Islet of Langerhans (tissue), 1 donor: ENCODE results near the gene CCDC106.

ENCODE experiments used
- FAIRE-seq: peaks from one replicate; lab custom pipeline; 2011; peaks lifted over from hg19 to GRCh38; lab: Jason Lieb, UNC

The CCDC106 gene

GRCh38 chr19:55647732-55648584, at the start of gene CCDC106:
Gene CCDC106 (plus strand): TSS chr19:55648212. CDS start chr19:55649047, 835 bp downstream.
- FAIRE-seq = no peak

DNA sequence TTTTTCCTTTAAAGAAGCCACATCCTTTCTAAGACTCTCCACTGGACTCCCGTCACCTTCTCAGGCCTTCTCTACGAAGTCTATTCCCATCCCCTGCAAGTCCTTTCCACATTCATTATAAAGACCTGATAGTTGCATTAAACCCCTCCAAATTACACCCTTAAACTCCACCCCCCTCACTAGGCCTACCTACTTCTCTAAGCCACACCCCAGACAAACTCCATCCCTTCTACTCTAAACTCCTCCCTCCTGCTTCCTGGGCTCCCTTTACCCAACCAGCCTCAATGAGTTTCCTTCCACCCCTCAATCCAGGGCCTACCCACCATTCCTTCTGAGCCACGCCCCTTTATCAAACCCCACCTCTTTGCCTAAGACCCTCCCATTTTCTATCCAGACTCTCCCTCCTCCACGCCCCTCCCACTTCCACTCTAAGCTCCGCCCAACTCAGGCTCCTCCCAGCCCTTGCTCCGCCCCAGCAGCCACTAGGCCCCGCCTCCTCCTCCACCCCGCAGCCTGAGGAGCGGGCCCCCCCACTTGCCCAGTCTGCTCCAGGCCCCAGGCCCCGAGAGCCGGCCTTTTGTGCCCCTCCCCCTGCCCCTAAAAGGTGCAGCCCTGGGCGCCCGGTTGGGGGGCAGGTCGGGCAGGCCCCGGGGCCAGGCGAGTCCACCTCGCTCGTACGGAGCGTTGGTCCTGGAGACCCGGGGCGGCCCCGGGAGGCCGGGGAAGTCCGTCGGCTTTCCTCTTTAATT, 49.1 kb upstream of the CCDC106 start:
- FAIRE-seq = no peak

DNA sequence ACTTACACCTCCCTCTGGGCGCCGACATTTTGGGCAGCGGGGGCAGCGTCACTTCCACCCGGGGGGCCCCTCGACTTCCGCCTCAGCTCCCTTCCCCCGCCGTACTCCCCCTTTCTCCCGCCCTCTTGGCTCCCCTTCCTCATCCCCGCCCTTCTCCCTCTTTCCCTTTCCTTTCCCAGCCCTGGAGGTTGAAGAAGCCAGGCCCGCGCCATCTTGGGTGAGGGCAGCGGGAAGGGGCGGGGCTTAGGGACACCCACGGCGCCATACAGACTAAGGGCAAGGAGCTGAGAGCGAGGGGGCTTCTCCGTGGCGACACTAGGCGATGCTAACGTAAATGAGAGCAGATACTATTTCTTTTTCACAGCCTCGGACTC, 48.6 kb upstream of the CCDC106 start, which contains the start of gene FIZ1:
Gene FIZ1, minus strand, starts transcription at position 50 of the 374 bp plus-strand sequence. CDS start 1,652 bp downstream, outside the sequence.
- no peak for FAIRE-seq

DNA sequence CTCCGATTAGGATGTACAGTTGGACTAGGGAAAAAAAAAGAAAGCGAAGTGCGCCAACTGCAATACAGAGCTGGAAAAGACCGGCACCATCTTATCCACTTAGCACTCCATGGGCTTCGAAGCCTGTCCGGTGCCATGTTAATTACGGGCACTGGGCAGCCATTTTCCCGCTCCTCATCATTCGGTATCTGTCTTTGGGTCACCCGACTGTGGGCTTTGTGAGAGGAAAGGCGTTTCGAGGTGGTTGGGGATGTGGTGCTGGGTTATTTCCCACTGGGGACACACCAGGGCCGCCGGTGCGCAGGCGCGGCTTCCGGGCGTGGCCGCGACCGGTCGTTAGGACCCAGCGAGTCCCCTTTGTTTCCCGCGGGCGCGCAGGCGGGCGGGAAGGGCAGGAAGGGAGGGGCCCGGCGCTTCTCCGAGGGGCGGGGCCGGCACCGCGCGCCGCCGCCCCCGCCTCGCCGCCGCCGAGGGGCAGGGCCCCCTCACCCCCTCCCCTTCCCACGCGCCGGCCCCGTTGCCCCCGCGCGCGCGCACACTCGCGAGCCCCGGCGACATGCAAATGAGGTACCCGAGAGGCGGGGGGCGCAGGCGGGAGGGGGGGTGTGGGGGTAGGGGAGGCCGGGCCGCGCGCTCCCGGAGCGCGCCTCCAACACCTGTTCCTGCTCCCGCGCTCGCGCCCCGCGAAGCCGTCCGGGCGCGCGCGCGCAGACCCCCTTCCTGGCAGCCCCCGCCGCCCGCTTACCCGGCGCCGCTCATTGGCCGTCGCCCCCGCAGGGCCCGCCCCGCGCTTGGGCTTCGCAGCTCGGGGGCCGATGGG, 48.0 kb upstream of the CCDC106 start, which contains the start of gene ZNF524:
Gene ZNF524, plus strand, starts transcription at position 447 of the 820 bp plus-strand sequence. CDS start 1,825 bp downstream, outside the sequence.
- FAIRE-seq = no peak

DNA sequence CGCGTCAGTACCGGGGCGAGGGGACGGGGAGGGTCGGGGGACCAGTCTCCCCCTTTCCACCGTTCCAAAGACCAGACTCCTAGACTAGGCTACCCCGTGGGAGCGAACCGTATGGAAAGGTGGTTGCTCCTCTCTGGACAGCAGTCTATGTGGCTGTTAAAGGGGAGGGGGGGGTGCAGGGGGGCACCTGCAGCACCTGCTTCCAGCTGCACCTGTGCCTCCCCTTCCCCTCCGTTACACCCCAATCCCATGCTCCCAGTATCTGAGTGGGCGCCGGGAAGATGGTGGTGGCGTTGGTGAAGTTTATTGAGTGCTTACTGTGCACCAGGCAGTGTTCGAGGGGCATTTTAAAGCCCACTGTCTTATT, 47.4 kb upstream of the CCDC106 start:
- no peak for FAIRE-seq

- FAIRE-seq = no peak
Measured at GRCh38 chr19:55601084-55601483, 46.9 kb upstream of the CCDC106 start.

DNA sequence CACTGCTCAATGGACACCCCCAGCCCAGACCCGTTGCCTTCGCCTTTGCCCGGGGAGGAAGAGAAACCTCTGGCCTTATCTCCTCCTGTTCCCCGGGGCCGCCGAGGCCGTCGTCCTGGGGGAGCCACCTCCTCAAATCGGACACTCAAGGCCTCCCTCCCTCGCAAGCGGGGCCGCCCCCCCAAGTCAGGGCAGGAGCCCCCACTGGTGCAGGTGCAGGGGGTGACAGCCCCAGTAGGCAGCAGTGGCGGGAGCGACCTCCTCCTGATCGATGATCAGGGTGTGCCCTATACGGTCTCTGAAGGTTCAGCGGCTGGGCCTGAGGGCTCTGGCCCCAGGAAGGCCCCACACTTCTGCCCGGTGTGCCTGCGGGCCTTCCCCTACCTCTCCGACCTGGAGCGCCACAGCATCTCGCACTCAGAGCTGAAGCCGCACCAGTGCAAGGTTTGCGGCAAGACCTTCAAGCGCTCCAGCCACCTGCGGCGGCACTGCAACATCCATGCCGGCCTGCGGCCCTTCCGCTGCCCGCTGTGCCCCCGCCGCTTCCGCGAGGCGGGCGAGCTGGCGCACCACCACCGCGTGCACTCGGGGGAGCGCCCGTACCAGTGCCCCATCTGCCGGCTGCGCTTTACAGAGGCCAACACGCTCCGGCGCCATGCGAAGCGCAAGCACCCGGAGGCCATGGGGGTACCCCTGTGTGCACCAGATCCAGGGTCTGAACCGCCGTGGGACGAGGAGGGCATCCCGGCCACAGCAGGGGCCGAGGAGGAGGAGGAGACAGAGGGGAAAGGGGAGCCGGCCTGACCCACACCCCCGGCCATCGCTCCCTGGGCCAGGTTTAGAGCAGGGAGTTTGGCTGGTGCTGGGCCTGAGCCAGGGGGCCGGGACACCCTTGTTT, 45.7 kb upstream of the CCDC106 start:
- no peak for FAIRE-seq

DNA sequence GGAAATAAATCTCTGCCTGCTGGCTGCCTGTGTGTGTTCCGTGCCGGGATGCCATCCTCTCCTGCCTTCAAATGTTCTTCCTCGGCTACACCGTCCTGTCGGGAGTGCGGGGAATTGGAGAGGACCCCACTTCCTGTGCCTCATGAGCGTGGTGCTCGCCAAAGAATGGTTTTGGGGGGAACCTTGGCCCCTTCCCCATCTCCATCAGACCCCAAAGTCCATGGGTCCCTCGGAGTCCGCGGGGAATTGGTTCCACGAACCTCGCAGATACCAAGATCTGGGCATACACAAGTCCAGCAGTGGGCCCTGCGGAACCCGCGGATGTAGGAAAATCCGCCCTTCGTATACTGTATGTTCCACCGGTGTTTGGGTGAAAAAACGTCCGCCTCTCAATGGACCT, 44.9 kb upstream of the CCDC106 start:
- no peak for FAIRE-seq

GRCh38 chr19:55603581-55604292, 44.3 kb upstream of the CCDC106 start:
- FAIRE-seq = no peak

- FAIRE-seq = no peak
Measured at GRCh38 chr19:55605207-55605636, 42.8 kb upstream of the CCDC106 start.

- no peak for FAIRE-seq
Measured at GRCh38 chr19:55605637-55606470, 42.2 kb upstream of the CCDC106 start, which contains the start of gene ZNF865. Gene ZNF865 (plus strand): TSS chr19:55605647. CDS start chr19:55613619, 7,972 bp downstream.

- no peak for FAIRE-seq
Measured at GRCh38 chr19:55606471-55606787, 41.6 kb upstream of the CCDC106 start.

DNA sequence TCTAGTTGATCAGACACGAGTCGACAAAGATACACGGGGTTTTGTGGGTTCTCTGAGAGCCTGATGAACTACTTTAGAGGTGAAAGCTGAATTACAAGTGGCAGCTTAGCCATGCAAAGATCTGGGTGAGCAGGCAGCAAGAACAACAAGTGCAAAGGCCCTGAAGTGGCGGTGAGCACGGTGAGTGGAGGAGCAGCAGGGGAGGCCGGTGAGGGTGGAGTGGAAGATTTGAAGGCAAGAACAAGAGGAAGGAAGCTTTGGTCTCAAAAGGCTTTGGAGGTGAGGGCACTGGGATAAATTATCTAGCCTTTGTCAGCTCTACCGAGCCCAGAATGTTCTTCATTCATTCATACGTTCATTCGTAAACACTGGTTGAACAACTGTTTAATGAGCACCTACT, 41.2 kb upstream of the CCDC106 start:
- no peak for FAIRE-seq

DNA sequence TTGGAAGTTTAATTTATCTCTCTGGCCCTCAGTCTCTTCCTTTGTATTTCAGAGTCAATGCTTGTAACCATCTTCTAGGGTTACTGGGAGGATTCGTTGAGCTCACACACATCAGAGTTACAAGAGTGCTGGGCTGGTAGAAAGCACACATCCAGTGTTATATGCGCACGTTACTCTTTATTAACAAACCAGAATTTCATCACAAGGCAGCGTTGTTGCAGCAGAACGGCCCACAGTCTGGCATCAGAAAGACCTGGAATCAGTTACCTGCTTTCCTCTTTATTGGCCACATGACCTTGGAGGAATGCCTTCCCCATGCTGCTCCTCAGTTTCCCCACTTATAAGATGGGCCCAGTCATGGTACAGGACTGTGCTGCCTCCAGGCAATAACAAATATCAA, 38.7 kb upstream of the CCDC106 start:
- no peak for FAIRE-seq

- no peak for FAIRE-seq
Measured at GRCh38 chr19:55611300-55611982, 36.6 kb upstream of the CCDC106 start.

DNA sequence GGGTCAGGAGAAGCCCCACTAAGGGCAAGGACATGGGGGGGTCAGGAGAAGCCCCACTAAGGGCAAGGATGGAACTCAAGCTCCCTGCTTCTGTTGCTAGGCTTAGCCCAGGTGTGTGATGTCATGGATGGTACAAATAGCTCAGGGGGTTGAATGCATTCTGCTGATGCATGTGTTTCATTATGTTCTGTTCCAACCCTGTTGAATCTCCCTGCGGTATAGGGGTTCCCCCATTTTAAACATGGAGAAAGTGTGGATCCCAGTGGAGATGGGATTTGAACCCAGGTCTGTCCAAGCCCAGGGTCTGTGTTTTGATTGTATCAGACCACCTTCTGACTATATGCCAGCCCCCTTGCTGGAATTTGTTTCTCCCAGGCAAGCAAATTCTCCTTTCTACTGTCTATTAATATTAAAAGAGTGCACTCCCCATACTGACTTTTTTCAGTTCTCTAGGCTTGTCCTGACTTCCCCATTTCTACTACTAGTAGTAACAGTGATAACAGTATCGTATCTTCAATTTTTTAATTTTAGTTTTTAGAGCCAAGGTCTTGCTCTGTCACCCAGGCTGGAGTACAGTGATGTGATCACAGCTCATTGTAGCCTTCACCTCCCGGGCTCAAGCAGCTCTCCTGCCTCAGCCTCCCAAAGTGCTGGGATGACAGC, 35.9 kb upstream of the CCDC106 start:
- no peak for FAIRE-seq

- no peak for FAIRE-seq
Measured at GRCh38 chr19:55613396-55613795, 34.6 kb upstream of the CCDC106 start.

GRCh38 chr19:55613930-55614710, 33.9 kb upstream of the CCDC106 start:
- FAIRE-seq = no peak
